HEK293 (cell line): Measurements from ENCODE around the gene CYP1A1.

Experiments
- ZBTB20 ChIP-seq: fragments of 450-650 bp; formaldehyde crosslinking; IDR thresholded peaks from 2 replicates; pipeline ENCODE4 v1.5.1; 2016; ENCODE audit warnings: missing biosample characterization, missing genetic modification characterization
- ZNF239 ChIP-seq: fragments of 450-650 bp; formaldehyde crosslinking; IDR thresholded peaks from 2 replicates; pipeline ENCODE4 v1.5.1; 2016; ENCODE audit warnings: missing biosample characterization, missing genetic modification characterization
- TF ChIP-seq, protein P1 (sequence below): fragments of 450-650 bp; formaldehyde crosslinking; IDR thresholded peaks from 2 replicates; pipeline ENCODE4 v1.5.1; 2016; ENCODE audit warnings: missing biosample characterization, missing genetic modification characterization

DNA sequence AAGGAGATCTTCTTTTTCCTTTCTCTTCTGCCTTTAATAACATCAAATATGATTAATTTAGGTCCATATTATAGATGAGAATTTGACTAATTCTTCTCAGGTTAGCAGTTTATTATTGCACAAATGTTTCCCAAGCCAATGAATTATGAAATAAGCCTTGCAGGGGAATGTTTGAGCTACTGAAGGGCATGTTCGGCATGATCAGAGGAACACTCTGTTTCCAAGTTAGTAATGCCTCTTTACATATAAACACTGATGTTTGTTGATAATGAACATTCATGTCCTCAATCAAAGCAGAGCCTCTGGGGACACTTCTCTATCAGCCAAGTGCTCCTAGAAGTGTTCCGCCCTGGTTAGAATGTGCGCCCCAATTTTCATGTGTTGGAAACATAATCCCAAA is 10.0 kb upstream of the CYP1A1 start:
- TF ChIP-seq, protein P1, sequence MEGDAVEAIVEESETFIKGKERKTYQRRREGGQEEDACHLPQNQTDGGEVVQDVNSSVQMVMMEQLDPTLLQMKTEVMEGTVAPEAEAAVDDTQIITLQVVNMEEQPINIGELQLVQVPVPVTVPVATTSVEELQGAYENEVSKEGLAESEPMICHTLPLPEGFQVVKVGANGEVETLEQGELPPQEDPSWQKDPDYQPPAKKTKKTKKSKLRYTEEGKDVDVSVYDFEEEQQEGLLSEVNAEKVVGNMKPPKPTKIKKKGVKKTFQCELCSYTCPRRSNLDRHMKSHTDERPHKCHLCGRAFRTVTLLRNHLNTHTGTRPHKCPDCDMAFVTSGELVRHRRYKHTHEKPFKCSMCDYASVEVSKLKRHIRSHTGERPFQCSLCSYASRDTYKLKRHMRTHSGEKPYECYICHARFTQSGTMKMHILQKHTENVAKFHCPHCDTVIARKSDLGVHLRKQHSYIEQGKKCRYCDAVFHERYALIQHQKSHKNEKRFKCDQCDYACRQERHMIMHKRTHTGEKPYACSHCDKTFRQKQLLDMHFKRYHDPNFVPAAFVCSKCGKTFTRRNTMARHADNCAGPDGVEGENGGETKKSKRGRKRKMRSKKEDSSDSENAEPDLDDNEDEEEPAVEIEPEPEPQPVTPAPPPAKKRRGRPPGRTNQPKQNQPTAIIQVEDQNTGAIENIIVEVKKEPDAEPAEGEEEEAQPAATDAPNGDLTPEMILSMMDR, result no peak
- TF ChIP-seq ZNF239, result no peak
- no peak for TF ChIP-seq ZBTB20 (tag by site-specific recombination)
